ENCODE results near the gene ANKFY1.
"Not testable (repeated sequence)": the region's sequence is repeated elsewhere in the genome, so short reads cannot be mapped to it uniquely, and the experiment has no call there.

ANKFY1 gene

DNA sequence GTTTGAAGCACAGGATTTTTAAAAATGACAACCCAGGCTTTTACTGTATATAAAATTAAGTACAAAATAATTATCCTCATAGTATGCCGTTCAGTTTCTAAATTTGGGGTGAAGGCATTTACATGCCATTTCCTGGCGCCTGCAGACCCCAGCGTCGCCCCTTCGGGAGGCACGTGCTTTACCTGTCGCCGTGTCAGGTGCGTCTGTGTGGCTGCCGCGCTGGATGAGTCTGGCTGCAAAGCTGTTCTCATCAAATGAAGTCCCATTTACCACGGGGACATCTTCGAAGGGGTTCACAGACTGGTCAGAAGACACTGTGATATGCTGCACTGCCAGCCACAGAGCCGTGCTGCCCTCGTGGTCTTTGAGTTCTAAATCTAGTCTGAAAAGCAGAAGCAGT is 69.0 kb downstream of the ANKFY1 start:
- DNase-seq (ENCODE audit: low read depth): no peak
- TF ChIP-seq, protein P1, sequence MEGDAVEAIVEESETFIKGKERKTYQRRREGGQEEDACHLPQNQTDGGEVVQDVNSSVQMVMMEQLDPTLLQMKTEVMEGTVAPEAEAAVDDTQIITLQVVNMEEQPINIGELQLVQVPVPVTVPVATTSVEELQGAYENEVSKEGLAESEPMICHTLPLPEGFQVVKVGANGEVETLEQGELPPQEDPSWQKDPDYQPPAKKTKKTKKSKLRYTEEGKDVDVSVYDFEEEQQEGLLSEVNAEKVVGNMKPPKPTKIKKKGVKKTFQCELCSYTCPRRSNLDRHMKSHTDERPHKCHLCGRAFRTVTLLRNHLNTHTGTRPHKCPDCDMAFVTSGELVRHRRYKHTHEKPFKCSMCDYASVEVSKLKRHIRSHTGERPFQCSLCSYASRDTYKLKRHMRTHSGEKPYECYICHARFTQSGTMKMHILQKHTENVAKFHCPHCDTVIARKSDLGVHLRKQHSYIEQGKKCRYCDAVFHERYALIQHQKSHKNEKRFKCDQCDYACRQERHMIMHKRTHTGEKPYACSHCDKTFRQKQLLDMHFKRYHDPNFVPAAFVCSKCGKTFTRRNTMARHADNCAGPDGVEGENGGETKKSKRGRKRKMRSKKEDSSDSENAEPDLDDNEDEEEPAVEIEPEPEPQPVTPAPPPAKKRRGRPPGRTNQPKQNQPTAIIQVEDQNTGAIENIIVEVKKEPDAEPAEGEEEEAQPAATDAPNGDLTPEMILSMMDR (IDR thresholded peaks at IDR 0.05; ENCODE audit: control insufficient read depth, extremely low read depth, insufficient read depth): no peak
- H3K4me3 ChIP-seq (ENCODE audit: low read depth, low read length): no peak overlapping the region

- DNase-seq (ENCODE audit: low read depth); H3K4me3 ChIP-seq (ENCODE audit: low read depth, low read length): not testable (repeated sequence)
These were observed 73.0 kb downstream of the ANKFY1 start for GRCh38 chr17:4190791-4191190.

DNA sequence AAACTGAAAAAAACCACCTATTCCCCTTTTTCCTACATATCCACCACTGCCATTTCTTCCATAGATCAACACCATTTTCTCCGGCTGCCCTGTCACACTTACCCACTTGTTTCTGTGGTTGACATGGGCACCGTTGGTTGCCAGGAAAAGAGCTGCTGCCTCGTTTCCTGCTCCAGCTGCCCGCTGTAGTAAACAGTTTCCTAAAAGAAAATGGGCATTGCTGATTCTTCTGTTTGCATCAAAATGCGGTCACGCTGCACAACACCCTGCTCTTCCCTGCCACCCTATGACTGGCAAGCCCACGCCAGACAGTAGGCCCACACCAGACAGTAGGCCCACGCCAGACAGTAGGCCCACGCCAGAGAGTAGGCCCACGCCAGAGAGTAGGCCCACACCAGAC is 74.5 kb downstream of the ANKFY1 start:
- no peak overlapping the region for H3K4me3 ChIP-seq (ENCODE audit: low read depth, low read length)
- TF ChIP-seq, protein P1 (IDR thresholded peaks at IDR 0.05; ENCODE audit: control insufficient read depth, extremely low read depth, insufficient read depth): no peak
- no peak for DNase-seq (ENCODE audit: low read depth)

DNA sequence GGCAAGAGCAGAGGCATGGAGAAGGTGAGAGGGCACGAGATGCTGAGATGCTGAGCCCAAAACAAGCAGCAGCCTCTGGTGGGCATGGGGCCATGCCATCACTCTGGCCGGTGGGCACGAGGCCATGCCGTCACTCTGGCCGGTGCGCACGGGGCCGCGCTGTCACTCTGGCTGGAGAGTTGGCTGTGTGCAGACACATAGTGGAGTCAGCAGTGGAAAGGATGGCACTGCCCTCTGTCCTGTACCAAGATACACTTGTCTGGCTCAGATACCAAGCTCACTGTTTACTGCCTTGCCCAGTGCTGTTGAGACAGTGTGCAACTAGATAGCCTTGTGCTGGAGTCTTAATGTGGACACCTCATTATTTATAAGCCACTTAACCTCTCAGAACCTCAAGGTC is 75.7 kb downstream of the ANKFY1 start:
- TF ChIP-seq, protein P1 (IDR thresholded peaks at IDR 0.05; ENCODE audit: control insufficient read depth, extremely low read depth, insufficient read depth): no peak
- DNase-seq (ENCODE audit: low read depth): no peak
- H3K4me3 ChIP-seq (ENCODE audit: low read depth, low read length): no peak overlapping the region

DNA sequence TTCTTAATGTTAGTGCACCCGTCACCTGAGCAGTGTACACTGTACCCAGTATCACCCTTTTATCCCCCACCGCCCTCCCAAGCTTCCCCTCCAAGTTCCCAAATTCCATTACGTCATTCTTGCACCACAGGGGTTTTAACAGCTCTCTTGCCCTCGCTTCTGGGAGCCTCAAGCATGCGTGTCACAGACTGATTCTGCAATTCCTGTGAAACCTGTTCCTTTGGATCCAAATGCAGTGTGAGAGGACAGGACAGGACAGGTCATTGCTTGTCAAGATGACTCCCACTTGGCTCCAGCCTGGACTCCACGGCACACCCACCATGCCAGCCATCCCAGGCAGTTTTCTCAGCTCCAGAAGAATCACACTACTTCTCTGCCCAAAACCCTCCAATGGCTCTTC is 76.7 kb downstream of the ANKFY1 start:
- peak; percentile 65 for DNase-seq (ENCODE audit: low read depth)
- TF ChIP-seq, protein P1 (IDR thresholded peaks at IDR 0.05; ENCODE audit: control insufficient read depth, extremely low read depth, insufficient read depth): no peak
- H3K4me3 ChIP-seq (ENCODE audit: low read depth, low read length): no peak overlapping the region

DNA sequence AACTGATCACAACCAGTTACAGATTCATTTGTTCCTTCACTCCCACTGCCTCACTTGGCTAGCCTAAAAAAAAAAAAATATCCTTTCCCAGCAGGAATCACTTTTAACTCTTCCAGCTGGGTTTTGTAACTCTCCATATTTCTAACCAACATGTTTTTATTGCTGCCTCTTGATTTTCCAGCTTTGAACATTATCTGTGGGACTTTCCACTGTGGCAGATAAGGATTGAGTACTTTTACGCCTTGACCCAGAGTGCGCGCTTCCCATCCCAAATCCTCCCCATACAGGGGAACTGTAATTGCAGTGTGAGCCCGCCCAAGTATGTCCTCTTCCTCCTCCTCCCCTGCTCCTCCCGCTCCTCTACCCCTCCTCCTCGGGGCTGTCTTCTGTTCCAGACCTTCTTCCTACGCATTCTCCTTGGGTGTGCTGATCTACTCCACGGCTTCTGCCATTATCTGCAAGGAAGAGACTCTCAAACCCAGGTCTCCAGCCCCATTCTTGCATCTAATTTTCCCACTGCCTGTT is 77.4 kb downstream of the ANKFY1 start:
- DNase-seq (ENCODE audit: low read depth): no peak
- H3K4me3 ChIP-seq (ENCODE audit: low read depth, low read length): no peak overlapping the region
- TF ChIP-seq, protein P1 (IDR thresholded peaks at IDR 0.05; ENCODE audit: control insufficient read depth, extremely low read depth, insufficient read depth): no peak

DNA sequence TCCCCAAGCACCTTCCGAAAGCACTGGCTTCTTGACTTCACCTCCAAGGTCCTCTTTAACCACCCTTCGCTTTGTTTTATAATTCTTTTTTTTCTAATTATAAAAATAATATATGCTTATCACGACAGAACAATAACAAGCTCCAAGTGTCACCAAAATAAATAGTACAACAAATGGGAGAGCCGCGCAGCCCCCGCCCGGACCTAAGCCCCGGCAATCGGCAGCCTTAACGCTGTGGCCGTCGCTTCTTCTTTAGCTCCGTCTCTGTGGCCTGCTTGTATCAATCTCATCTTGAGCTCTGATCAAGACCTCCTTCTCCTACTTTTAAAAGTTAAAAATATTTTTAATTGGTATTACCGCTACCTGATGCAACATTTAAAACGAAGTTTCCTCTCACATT is 78.1 kb downstream of the ANKFY1 start:
- DNase-seq (ENCODE audit: low read depth): no peak
- H3K4me3 ChIP-seq (ENCODE audit: low read depth, low read length): no peak overlapping the region
- TF ChIP-seq, protein P1 (IDR thresholded peaks at IDR 0.05; ENCODE audit: control insufficient read depth, extremely low read depth, insufficient read depth): no peak
